Right ventricle myocardium superior (tissue), 1 donor: ENCODE data around the gene ZNF777. TPM values are rescaled to one million over a fixed set of nuclear protein-coding genes. Genes with fewer than 3 reads are reported as not detected.
"Not testable (repeated sequence)": the region's sequence is repeated elsewhere in the genome, so short reads cannot be mapped to it uniquely, and the experiment has no call there.

ENCODE experiments used
- ATAC-seq: fragments of 200-7000 bp; cut with Tn5 transposase; one replicate; pipeline ENCODE4 v1.9.1; 2020; ENCODE audit warnings: mild to moderate bottlenecking; ENCODE audit not compliant: poor library complexity
- DNase-seq: peaks from one replicate; pipeline ENCODE4 v3.0.0-alpha.2; 2020
- intact Hi-C: fragments of 100-400 bp; cut with DNase I; formaldehyde crosslinking; loops from one replicate; pipeline ENCODE4 v1.11.2; 2022
- long read RNA-seq: library from polyadenylated mRNA; unstranded; transcript quantifications from one replicate; pipeline ENCODE4 v2.0.0, GENCODE V29; 2021
- total RNA-seq: library from RNA; stranded (reverse); fragmentation: NEBNext Ultra II Directional; extraction: Animal tissue kit (Norgen Biotek cat#: 25700); gene quantifications from one replicate; pipeline ENCODE4 v1.2.1, GENCODE V29; 2021
- donor health status: DM: no; HTN: yes; CAD: no; lungs with severe emphysema.

The ZNF777 gene
- total RNA-seq, result 6.6 TPM
- long read RNA-seq, partial matches to known transcripts, result 13 of 27 reads
- long read RNA-seq, other reads (novel, unspliced or antisense), result 13 of 27 reads

DNA sequence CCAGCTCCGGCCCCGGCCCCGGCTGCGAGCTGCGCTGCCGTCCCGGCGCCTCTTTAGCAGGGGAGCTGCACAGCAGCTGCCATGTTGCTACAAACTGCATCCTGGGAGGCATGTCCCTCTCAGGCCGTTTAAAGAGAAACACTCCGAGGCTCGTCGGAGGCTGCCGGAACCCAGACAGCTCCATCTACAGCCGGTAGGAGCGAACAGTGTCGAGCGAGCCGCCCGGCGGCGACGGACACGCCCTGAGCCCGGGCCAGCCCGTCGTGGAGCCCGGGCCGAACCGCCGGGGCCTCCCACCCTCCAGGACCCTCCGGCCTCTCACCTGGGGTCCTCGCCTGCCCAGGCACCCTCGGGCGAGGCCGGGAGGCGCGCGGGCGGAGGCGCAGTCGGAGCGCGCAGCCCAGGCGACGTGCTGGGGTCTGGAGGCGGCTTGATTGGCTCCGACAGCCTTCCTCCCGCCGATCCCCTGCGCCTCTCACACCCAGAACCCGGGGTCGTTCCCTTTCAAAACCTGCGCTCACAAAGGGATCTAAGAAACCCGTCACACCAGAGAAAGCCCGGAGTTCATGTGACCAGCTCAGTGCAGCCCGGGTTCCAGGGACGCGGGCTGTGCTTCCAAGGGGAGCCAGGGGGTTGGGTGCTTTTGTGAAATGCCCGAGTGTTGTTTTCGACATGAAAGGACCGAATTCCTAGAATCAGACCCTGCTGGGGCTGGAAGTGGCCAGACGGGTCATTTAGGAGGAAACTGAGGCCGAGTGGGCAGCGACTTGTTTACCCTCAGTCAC, at the start of gene ZNF777:
TSS of gene ZNF777 (minus strand) at position 570 of the 785 bp plus-strand sequence. CDS start 5,040 bp downstream, outside the sequence.
- ATAC-seq, result peak; percentile 99
- intact Hi-C loops, result no loop called here

DNA sequence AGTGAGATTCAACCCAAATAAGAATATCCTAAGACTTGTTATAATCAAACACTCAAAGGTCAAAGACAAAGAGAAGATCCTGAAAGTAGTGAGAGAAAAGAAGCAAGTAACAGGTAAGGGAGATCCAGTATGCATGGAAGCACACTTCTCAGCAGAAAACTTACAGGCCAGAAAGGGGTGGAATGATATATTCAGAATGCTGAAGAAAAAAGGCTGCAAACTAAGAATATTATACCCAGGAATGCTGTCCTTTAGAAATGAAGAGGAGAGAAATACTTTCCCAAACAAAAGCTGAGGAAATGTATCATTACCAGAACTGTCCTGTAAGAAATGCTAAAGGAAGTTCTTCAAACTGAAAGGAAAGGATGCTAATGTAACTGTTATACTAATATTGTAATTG, 49.4 kb upstream of the ZNF777 start:
- DNase-seq (no peak), ATAC-seq (no peak)
- intact Hi-C loops, result no loop called here

More for the DNA sequence above, at the start of gene ZNF777:
- peak; percentile 90 for DNase-seq

DNA sequence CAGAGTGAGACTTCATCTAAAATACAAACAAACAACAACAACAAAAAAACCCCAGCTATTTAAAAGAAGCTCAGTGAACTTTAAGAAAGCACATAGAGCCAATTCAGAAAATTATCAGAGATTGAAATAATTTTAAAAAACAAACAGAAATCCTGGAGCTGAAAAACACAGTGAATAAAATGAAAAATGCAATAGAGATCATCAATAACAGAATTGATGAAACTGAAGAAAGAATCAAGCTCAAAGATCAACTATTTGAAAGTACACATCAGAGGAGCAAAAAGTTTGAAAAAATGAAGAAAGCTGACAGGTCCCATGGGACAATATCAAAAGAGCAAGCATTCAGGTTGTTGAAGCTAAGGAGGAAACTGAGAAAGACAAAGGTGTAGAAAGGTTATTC, 48.9 kb upstream of the ZNF777 start:
- no peak for DNase-seq
- intact Hi-C loops, result no loop called here

DNA sequence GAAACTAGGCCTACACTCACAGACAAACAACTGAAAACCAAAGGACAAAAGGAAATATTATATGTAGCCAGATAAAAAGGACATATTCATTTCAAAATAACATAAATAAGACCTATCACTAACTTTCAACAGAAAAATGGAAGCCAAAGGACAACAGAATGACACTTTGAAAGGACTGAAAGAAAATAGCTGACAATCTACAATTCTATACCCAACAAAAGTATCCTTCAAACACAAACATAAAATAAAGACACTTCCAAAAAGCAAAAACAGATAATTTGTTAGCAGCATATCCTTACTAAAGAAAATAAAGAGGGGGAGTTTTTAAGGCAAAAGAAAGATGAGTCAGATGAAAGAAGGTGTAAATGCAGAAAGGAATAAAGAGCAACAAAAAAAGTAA, 44.7 kb upstream of the ZNF777 start:
- no peak for DNase-seq
- intact Hi-C loops, result no loop called here
- no peak for ATAC-seq

More for the DNA sequence above, 48.9 kb upstream of the ZNF777 start:
- ATAC-seq, result no peak

DNA sequence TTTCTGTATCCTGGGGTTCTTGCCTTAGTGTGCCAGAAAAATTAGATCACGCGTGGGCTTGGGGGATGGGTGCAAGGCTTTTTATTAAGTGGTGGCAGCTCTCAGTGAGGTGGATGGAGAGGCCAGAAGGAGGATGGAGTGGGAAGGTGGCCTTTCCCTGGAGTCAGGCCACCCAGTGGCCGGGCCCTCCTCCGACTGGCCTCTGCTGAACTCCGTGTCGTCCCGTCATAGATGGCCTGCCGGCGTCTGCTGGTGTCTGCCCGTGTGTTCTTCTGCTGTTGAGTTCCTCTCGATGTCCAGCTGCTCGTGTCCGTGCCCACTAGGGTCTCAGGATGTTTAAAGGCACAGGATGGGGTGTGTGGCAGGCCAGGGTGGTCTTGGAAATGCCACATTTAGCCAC, 40.8 kb upstream of the ZNF777 start:
- peak; percentile 36 for DNase-seq
- intact Hi-C loops, result no loop called here

DNA sequence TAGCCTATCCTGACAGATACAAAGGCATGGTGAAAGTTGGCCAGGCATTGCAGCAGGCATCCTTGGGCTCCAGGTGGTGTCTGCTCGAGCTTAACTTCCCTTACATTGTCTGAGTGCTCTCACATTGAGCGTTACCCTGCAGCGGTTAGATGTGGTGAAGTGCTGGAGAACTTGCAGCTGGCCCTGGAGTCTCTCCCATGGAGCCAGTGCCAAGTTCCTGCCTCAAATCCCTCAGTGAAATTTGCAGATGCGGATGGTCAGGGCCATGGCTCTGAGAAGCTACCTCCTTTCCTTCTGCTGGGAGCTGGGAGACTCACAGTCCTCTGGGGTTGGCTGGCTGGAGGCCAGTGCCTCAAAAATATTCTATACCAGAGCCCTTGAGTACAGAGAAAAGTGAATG, 40.0 kb upstream of the ZNF777 start:
- ATAC-seq, result no peak
- no peak for DNase-seq
- intact Hi-C loops, result no loop called here

More for the DNA sequence above, 40.8 kb upstream of the ZNF777 start:
- ATAC-seq, result no peak

DNA sequence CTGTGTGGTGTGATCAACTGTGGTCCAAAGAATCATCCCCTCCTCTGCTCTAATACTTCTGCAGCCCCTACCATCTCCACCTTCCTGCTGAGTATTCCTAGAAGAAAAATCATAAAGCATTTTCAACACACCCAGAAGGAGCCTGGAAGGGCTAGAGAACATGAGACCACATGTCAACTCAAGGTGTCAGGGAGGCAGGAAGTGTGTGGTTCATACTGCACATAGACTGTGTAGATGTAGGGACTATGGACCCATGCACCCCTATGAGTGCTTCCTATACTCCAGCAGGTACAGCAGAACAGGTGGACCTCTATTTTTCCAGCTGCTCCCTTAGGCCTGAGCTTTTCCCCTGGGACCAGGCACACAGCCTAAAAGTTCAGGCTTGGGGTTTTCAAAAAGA, 39.3 kb upstream of the ZNF777 start:
- intact Hi-C loops, result no loop called here
- no peak for ATAC-seq
- no peak for DNase-seq

DNA sequence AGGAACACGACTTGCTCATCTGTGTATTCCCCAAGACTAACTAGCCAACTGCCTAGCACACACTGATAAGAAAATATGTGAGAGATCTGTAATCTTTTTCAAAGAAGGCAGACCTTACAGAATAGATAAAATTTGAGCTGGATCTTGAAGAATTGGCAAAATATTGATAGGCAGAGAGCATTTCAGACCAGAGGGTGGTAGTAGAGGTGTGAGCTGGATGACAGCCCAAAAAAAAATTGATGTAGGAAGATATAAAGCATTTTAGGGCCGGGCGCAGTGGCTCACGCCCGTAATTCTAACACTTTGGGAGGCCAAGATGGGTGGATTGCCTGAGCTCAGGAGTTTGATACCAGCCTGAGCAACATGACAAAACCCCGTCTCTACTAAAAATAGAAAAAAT, 37.9 kb upstream of the ZNF777 start:
- intact Hi-C loops, result loop anchor here (10.0 kb wide), 1 partner anchor 126 kb away; no protein-coding TSS in a partner anchor
- no peak for DNase-seq
- ATAC-seq, result no peak

DNA sequence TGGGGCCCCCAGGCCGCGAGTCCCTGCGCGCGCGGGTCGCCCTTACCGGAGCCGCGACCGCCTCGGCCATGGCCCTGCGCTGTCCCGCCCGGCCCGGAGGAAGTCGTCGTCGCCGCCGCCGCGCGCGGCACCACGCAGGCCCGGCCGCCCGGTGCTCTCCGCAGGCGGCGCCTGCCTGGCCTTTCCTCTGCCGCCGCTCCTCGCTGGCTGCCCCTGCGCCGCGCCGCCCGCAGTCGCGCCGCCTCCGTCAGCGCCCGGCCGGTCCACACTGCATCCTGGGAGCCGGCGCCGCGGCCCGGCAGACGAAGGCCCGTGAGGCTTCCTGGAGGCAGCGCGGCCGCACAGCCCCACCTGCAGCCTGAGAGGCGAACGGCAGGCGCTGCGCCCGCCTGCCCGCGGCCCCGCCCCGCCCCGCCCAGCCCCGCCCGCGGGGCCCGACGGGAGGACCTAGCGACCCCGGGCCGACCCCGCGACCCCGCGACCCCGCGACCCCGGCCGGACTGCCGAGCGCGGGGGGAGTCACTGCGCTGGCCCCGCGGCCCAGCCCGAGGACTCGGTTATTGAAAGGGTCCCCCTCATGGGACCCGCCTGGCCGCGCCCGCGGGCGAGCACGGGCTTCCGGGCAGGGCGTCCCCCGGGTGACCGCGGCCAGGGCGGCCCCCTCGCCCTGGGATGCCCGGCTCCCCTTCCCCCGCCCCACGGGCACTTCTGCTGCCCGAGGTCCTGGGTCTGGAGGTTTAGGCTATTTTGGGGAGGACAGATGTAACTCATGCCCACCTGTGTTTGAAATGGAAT, 36.8 kb upstream of the ZNF777 start, which contains the start of gene ZNF746:
TSS of gene ZNF746 (minus strand) at position 343 of the 795 bp plus-strand sequence. CDS start at position 70, 273 bp downstream.
- DNase-seq (peak; percentile 93), ATAC-seq (peak; percentile 96)
- intact Hi-C loops, result loop anchor here (10.0 kb wide), 1 partner anchor 127 kb away; no protein-coding TSS in a partner anchor

DNA sequence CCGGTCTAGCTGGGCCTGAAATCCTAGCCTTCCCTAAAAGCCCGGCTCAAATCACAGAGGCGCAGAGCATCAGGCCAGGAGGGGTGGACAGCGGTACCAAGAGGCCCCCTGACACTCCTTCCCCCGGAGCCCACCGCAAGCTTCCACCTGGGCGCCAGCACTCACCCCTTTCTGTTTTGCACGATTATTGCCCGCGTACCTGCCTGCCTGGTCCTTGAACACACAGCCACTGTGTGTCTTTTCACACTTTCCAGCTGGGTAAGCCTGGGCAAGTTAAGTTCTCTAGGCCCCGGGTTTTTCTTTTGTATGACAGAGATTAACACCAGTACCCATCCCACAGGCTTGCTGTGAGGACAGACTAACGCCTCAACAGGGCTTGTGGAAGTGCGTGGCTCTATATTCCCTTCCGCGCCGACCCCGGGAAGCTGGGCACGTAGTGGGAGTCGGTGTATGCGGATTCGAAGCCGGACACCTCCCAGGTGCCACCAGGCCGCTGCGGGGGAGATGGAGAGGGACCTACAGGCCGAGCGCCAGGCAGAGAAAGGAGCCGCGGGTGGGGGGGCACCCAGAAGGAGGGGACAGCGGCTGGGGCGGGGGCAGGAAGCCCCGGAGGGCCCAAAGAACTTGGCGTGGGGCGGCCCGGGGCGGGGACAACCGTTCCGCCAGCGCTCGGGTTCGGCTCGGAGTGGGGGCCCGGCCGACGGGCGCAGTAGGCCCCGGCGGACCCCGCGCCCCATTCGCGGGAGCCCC, 36.0 kb upstream of the ZNF777 start:
- ATAC-seq (peak; percentile 39), DNase-seq (peak; percentile 69)
- intact Hi-C loops, result loop anchor here (10.0 kb wide), 1 partner anchor 128 kb away; no protein-coding TSS in a partner anchor

DNA sequence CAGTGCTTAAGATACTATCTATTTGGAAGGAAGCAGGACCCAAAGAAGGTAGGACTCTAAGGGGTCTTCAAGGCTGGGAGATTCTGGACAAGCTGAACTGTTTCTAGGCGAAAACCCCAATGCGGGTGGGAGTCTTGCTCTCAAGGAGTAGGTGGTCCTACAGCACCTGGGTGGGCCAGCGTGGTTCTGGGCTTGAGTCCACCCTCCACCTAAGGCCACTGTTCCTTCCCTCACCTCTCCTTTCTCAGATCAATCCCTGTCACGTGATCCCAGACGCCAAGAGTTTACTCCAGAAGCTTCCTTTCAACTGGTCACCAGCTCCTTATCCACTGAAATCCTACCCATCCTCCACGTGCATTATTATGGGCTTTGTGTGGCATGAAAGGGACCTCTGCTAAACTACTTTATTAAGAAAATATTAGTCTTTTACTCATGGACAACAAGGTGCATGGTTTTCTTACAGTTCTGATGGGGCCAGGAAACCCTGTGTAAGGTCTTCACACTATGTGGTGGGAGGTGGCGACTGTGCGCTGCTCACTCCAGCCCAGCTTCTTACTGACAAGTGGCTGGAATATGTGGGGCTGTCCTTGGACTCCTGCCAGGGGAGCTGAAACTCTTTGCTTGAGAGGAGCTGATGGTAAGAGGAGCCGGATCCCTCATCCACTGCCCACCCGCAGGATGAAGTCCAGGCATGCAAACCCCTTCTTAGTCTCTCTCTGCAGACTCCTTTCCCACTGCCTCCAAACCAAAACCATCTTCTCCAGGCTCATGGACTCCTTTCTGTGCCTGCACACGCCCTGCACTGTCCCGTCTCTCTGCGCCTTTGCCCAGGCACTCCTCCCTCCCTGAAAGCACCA, 35.2 kb upstream of the ZNF777 start:
- intact Hi-C loops, result loop anchor here (10.0 kb wide), 1 partner anchor 129 kb away; no protein-coding TSS in a partner anchor
- ATAC-seq (peak; percentile 53), DNase-seq (peak; percentile 82)

DNA sequence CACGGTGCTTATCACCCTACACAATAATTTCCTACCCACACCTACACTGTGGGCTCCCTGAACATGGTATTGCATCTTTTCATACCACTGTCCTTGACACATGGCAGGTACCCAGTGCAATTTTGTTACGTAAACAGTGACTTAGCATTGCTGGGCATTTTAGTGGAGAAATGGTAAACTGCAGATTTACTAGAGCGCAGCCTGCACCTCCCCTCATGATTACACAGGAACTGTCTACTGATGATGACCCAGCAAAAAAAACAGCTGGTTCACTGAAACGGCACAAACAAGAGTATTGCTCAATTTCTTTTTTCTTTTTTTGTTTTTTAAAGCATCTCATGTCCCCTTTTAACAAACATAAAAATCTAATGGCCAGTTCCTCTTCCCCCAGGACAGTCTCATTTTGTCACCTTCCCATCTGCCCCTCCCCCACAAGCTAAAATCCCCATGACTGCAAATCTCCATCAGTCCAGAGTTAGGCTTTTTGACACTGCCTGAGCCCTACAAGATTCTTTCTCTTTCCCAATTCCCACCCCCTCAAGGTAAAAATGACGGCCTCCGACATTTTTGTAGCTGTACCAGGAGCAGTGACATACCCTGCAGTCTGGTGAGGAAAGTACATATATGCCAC, 34.0 kb upstream of the ZNF777 start:
- intact Hi-C loops, result loop anchor here (10.0 kb wide), 1 partner anchor 130 kb away; no protein-coding TSS in a partner anchor
- no peak for ATAC-seq
- DNase-seq, result no peak

DNA sequence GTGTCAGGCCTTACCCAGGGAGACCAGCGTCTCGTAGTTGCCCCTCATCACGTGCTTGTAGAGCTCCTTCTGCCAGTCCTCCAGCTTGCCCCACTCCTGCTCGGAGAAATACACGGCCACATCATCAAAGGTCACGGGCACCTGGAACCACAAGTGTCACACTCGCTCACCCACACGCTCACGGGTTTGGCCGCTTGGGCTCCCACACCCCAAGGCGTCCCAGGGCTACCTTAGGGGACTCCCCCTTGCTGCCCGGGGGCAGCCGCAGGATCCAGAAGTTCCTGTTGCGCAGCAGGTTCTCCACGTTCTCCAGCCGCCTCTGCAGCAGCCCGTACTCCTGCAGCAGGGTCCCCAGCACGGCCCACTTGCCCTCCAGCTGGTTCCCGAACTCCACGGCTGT, 33.1 kb upstream of the ZNF777 start:
- DNase-seq, result not testable (repeated sequence)
- intact Hi-C loops, result loop anchor here (10.0 kb wide), 1 partner anchor 131 kb away; no protein-coding TSS in a partner anchor

DNA sequence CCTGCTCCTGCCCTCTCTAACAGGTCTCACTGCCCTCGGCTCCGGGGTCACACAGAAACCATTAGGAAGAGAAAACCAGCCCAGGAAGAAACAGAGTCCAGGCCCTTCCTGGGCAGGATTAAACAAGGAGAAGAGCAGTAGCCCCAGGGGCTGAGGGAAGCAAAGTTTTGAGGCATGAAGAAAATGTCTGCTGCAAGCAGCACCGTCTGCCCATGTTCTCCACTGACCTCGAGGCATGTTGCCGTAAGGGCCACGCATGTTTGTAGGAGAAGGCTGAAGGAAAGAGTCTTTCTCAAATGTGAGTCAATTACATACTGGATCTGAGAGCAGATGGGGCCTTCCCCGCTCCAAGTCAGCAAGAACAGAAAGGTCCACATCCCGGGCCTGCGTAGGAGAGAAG, 32.5 kb upstream of the ZNF777 start:
- no peak for DNase-seq
- intact Hi-C loops, result loop anchor here (10.0 kb wide), 1 partner anchor 131 kb away; no protein-coding TSS in a partner anchor
- no peak for ATAC-seq

More for the DNA sequence above, 33.1 kb upstream of the ZNF777 start:
- ATAC-seq, result not testable (repeated sequence)

DNA sequence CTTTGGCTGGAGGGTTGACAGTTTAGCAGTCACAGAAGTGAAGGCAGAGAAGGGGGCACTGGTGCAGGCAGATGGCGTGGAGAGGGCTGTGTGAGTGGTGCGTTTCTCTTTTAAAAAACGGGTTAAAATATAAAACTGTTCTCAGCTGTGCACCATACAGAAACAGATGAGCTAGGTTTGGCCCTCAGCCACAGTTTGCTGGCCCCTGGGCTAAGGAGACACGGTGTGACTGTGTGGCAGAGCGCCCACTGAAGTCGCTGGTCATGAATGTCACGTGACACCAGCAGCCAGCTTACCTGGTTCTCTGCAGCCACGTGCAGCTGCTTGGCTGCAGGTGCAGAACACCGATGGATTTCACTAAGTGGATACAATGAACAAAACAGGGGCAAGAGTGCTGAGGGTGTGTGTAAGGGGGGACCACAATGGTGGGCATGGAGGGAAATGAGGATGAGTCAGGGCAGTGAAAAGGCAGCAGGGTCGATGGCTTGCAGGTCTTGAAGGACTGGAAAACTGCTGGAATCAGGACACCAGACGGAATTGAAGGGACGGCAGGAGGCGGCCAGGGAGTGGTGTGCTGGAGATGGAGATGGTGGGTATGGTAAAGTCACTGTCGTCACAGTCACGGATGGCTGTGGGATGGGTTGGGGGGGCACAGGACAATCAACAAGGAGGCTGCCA, 29.4 kb upstream of the ZNF777 start:
- DNase-seq (no peak), ATAC-seq (no peak)
- intact Hi-C loops, result loop anchor here (10.0 kb wide), 1 partner anchor 135 kb away; no protein-coding TSS in a partner anchor

DNA sequence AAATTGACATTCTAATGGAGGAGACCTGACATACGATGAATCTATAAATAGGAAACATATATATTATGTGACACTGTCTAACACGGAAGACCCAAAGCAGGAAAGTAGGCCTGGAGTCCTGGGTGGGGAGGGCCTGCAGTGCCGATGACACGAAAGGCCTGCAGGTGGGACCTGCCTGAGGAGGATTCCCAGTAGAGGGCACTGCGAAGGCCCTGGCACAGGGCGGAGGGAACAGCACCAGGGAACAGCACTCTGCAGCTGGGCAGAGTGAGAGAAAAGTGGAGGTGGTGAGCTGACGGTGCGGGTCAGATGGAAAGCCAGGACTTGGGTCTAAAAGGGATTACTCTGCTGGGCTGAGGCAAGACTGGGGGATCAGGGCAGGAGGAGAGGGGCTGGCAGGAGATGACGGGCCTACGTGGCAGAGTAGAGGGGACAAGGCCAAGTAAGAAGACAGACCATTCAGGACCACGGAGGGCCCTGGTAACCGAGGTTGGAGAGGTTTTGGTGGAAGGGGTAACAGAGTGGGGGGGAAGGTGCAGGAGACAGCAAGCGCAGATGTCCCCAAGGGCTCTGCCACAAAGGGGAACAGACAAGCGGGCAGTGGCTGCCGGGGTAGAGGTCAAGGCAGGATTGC, 28.6 kb upstream of the ZNF777 start:
- intact Hi-C loops, result loop anchor here (10.0 kb wide), 1 partner anchor 135 kb away; no protein-coding TSS in a partner anchor
- DNase-seq (no peak), ATAC-seq (peak; percentile 45)
